ENCODE data around the gene OGG1. TPM values are rescaled to one million over a fixed set of nuclear protein-coding genes. Genes with fewer than 3 reads are reported as not detected.

Gene OGG1
- total RNA-seq, 1 experiment from 2014 or later: 21.8 TPM

DNA sequence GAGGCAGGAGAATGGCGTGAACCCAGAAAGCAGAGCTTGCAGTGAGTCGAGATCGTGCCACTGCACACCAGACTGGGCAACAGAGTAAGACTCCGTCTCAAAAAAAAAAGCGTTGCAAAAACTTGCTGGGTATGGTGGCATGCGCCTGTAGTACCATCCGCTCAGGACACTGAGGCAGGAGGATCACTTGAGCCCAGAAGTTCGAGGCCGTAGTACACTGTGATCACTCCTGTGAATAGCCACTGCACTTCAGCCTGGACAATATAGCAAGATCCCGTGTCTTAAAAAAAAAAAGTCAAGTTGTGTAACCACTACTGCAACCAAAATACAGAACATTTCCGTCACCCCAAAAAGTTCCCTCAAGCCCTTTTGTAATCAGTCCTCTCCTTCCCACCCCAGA is 44.6 kb downstream of the OGG1 start:
- H3K4me3 Mint-ChIP-seq (ENCODE audit: low read depth, unreplicated experiment): peak overlapping the region; percentile 89
- peak overlapping the region; percentile 27 for H3K27ac Mint-ChIP-seq (ENCODE audit: unreplicated experiment)
- CTCF ChIA-PET: no interaction called here
- no peaks in the 10 kb centered on the region for H3K9me3 Mint-ChIP-seq (ENCODE audit: low read depth, unreplicated experiment)
- no peak for DNase-seq
- peaks cover 73% of the 10 kb centered on the region for H3K36me3 Mint-ChIP-seq (ENCODE audit: insufficient read depth, unreplicated experiment)
- intact Hi-C loops (cut with micrococcal nuclease; ENCODE audit: unreplicated experiment): loop anchor here (5.0 kb wide), 1 partner anchor 77 kb away; no protein-coding TSS in a partner anchor
- BruUV-seq (replicated peaks): TSS peak; percentile 37
- H3K4me1 Mint-ChIP-seq (ENCODE audit: low read depth, unreplicated experiment): peaks cover 27% of the 10 kb centered on the region
- H3K27me3 Mint-ChIP-seq (ENCODE audit: unreplicated experiment): no peaks in the 10 kb centered on the region
- TF ChIP-seq, protein P1, sequence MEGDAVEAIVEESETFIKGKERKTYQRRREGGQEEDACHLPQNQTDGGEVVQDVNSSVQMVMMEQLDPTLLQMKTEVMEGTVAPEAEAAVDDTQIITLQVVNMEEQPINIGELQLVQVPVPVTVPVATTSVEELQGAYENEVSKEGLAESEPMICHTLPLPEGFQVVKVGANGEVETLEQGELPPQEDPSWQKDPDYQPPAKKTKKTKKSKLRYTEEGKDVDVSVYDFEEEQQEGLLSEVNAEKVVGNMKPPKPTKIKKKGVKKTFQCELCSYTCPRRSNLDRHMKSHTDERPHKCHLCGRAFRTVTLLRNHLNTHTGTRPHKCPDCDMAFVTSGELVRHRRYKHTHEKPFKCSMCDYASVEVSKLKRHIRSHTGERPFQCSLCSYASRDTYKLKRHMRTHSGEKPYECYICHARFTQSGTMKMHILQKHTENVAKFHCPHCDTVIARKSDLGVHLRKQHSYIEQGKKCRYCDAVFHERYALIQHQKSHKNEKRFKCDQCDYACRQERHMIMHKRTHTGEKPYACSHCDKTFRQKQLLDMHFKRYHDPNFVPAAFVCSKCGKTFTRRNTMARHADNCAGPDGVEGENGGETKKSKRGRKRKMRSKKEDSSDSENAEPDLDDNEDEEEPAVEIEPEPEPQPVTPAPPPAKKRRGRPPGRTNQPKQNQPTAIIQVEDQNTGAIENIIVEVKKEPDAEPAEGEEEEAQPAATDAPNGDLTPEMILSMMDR (IDR thresholded peaks at IDR 0.05; ENCODE audit: unreplicated experiment): no peak

DNA sequence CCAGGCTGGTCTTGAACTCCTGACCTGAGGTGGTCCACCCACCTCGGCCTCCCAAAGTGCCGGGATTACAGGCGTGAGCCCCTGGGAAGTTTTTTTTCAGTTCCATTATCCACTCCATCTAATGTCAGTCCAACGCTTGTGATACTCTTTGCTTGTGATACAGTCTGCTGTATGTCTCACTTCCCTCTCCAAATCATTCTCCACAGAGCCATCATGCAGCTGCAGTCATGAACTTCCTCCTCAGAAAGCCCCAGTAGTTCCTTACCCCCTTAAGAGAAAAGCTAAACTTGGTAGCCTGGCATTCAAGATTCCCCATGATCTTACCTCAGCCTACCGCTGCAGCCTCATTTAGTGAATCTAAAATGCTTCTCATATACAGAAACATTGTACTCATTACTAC is 45.5 kb downstream of the OGG1 start:
- intact Hi-C loops (cut with micrococcal nuclease; ENCODE audit: unreplicated experiment): no loop called here
- Mint-ChIP-seq H3K27me3 (ENCODE audit: unreplicated experiment) (no peaks in the 10 kb centered on the region), H3K4me3 (ENCODE audit: low read depth, unreplicated experiment) (peak overlapping the region; percentile 89), H3K9me3 (ENCODE audit: low read depth, unreplicated experiment) (no peaks in the 10 kb centered on the region), H3K27ac (ENCODE audit: unreplicated experiment) (no peak overlapping the region), H3K36me3 (ENCODE audit: insufficient read depth, unreplicated experiment) (peaks cover 81% of the 10 kb centered on the region), H3K4me1 (ENCODE audit: low read depth, unreplicated experiment) (peaks cover 27% of the 10 kb centered on the region)
- no TSS peak for BruUV-seq (replicated peaks)
- TF ChIP-seq, protein P1 (IDR thresholded peaks at IDR 0.05; ENCODE audit: unreplicated experiment): no peak
- CTCF ChIA-PET: no interaction called here
- no peak for DNase-seq

DNA sequence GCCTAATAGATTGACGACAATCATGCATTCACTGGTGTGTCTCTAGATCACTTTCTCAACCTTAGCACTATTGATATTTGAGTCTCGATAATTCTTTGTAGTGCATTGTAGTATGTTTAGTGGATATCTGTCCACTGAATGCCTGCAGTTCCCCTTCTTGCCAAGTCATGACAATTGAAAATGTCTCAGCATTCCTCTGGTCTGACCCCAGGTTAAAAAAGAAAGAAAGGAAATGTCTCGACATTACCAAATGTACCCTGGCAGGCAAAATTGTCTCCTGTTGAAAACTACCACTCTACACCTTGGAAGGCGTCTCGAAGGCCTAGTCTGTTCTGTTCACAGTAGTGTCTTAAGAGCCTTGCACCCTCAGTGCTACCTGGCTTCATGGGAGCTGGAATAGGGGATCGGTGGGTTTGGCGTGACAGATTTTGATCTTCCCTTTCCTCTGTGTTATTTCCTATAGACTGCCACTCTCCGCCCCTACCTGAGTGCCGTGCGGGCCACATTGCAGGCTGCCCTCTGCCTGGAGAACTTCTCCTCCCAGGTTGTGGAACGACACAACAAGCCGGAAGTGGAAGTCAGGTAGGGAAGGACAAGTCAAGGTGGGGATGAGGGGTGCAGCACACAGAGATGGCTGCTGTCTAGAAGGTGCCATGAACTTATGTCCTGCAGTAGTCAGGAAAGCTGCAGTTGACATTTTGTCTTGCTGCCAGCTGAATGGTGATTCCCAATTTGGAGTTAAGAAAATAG is 47.6 kb downstream of the OGG1 start:
- no peak for DNase-seq
- intact Hi-C loops (cut with micrococcal nuclease; ENCODE audit: unreplicated experiment): no loop called here
- TF ChIP-seq, protein P1 (IDR thresholded peaks at IDR 0.05; ENCODE audit: unreplicated experiment): no peak
- BruUV-seq (replicated peaks): no TSS peak
- H3K4me3 Mint-ChIP-seq (ENCODE audit: low read depth, unreplicated experiment): no peak overlapping the region
- H3K36me3 Mint-ChIP-seq (ENCODE audit: insufficient read depth, unreplicated experiment): peaks cover 86% of the 10 kb centered on the region
- H3K4me1 Mint-ChIP-seq (ENCODE audit: low read depth, unreplicated experiment): peaks cover 20% of the 10 kb centered on the region
- no peaks in the 10 kb centered on the region for H3K9me3 Mint-ChIP-seq (ENCODE audit: low read depth, unreplicated experiment)
- CTCF ChIA-PET: interaction anchor here (0.7 kb wide), 1 partner anchor 153 kb away, joined by 5 read pairs; no protein-coding TSS in a partner anchor
- H3K27me3 Mint-ChIP-seq (ENCODE audit: unreplicated experiment): no peaks in the 10 kb centered on the region
- no peak overlapping the region for H3K27ac Mint-ChIP-seq (ENCODE audit: unreplicated experiment)

DNA sequence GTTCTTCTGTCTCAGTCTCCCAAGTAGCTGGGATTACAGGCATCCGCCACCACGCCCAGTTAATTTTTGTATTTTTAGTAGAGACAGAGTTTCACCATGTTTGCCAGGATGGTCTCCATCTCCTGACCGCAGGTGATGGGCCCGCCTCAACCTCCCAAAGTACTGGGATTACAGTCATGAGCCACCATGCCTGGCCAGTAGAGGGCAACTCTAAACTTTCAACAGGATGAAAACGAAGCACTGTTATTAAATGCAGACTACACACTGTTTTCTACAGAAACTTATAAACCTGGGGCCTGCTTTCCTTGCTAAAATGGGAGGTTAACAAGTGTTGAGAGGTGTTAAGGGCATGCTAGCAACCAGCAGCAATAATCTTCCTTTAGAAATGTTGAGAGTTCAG is 50.8 kb downstream of the OGG1 start:
- peaks cover 78% of the 10 kb centered on the region for H3K36me3 Mint-ChIP-seq (ENCODE audit: insufficient read depth, unreplicated experiment)
- TF ChIP-seq, protein P1 (IDR thresholded peaks at IDR 0.05; ENCODE audit: unreplicated experiment): no peak
- CTCF ChIA-PET: no interaction called here
- H3K9me3 Mint-ChIP-seq (ENCODE audit: low read depth, unreplicated experiment): no peaks in the 10 kb centered on the region
- H3K27ac Mint-ChIP-seq (ENCODE audit: unreplicated experiment): no peak overlapping the region
- DNase-seq: no peak
- BruUV-seq (replicated peaks): no TSS peak
- H3K4me3 Mint-ChIP-seq (ENCODE audit: low read depth, unreplicated experiment): no peak overlapping the region
- intact Hi-C loops (cut with micrococcal nuclease; ENCODE audit: unreplicated experiment): no loop called here
- H3K4me1 Mint-ChIP-seq (ENCODE audit: low read depth, unreplicated experiment): peaks cover 1% of the 10 kb centered on the region
- H3K27me3 Mint-ChIP-seq (ENCODE audit: unreplicated experiment): no peaks in the 10 kb centered on the region
